SK-N-SH treated with all-trans-retinoic acid at 6 μM for 48 hours (cell line): ENCODE data around the gene PARP14.

Experiments
- ATAC-seq: fragments of 200-7000 bp; cut with Tn5 transposase; 3 replicates; pipeline ENCODE4 v1.9.1; 2020; ENCODE audit warnings: mild to moderate bottlenecking, moderate library complexity
- ARNTL ChIP-seq: fragments of 450-650 bp; formaldehyde crosslinking; IDR thresholded peaks from 2 replicates; pipeline ENCODE4 v1.5.0; 2020; ENCODE audit warnings: low read depth, mild to moderate bottlenecking, moderate library complexity, borderline replicate concordance
- BACH2 ChIP-seq: fragments of 250-450 bp; sonication (Bioruptor Pico); IDR thresholded peaks from 2 replicates; pipeline ENCODE4 v1.9.0; 2021; ENCODE audit warnings: mild to moderate bottlenecking, borderline replicate concordance
- CREB5 ChIP-seq: fragments of 250-450 bp; sonication (Bioruptor Pico); IDR thresholded peaks from 2 replicates; pipeline ENCODE4 v1.5.1; 2020; ENCODE audit warnings: low read depth, mild to moderate bottlenecking, moderate library complexity
- CSDC2 ChIP-seq: fragments of 250-450 bp; sonication (Bioruptor Pico); IDR thresholded peaks from 2 replicates; pipeline ENCODE4 v1.5.0; 2020; ENCODE audit warnings: mild to moderate bottlenecking, moderate library complexity
- CSRNP3 ChIP-seq: fragments of 250-450 bp; sonication (Bioruptor Pico); IDR thresholded peaks from 2 replicates; pipeline ENCODE4 v1.5.1; 2021; ENCODE audit warnings: mild to moderate bottlenecking, moderate library complexity
- ESRRG ChIP-seq: fragments of 250-450 bp; sonication (Bioruptor Pico); IDR thresholded peaks from 2 replicates; pipeline ENCODE4 v1.6.1; 2021; ENCODE audit warnings: mild to moderate bottlenecking
- GLIS3 ChIP-seq: fragments of 250-450 bp; sonication (Bioruptor Pico); IDR thresholded peaks from 2 replicates; pipeline ENCODE4 v1.5.0; 2020; ENCODE audit warnings: mild to moderate bottlenecking, moderate library complexity
- ISL1 ChIP-seq: fragments of 250-450 bp; sonication (Bioruptor Pico); IDR thresholded peaks from 2 replicates; pipeline ENCODE4 v2.1.2; 2022; ENCODE audit warnings: mild to moderate bottlenecking, moderate library complexity
- OSR1 ChIP-seq: fragments of 250-450 bp; sonication (Bioruptor Pico); IDR thresholded peaks from 2 replicates; pipeline ENCODE4 v1.8.0; 2022; ENCODE audit warnings: moderate library complexity, mild to moderate bottlenecking, inconsistent platforms
- POU6F1 ChIP-seq: fragments of 250-450 bp; sonication (Bioruptor Pico); IDR thresholded peaks from 2 replicates; pipeline ENCODE4 v1.8.0; 2021; ENCODE audit warnings: low read depth, mild to moderate bottlenecking, moderate library complexity, borderline replicate concordance
- PPARA ChIP-seq: fragments of 250-450 bp; sonication (Bioruptor Pico); IDR thresholded peaks from 2 replicates; pipeline ENCODE4 v1.5.0; 2020; ENCODE audit warnings: mild to moderate bottlenecking, borderline replicate concordance
- RARB ChIP-seq: fragments of 250-450 bp; sonication (Bioruptor Pico); IDR thresholded peaks from 2 replicates; pipeline ENCODE4 v1.8.0; 2021; ENCODE audit warnings: mild to moderate bottlenecking, moderate library complexity
- SNAI2 ChIP-seq: fragments of 250-450 bp; sonication (Bioruptor Pico); IDR thresholded peaks from 2 replicates; pipeline ENCODE4 v1.5.0; 2020; ENCODE audit warnings: mild to moderate bottlenecking, moderate library complexity
- TCF4 ChIP-seq: fragments of 250-450 bp; sonication (Bioruptor Pico); IDR thresholded peaks from 2 replicates; pipeline ENCODE4 v1.8.0; 2021; ENCODE audit warnings: mild to moderate bottlenecking, moderate library complexity, borderline replicate concordance
- TOX ChIP-seq: fragments of 250-450 bp; sonication (Bioruptor Pico); IDR thresholded peaks from 2 replicates; pipeline ENCODE4 v1.8.0; 2021; ENCODE audit warnings: mild to moderate bottlenecking, moderate library complexity, borderline replicate concordance
- TSHZ2 ChIP-seq: fragments of 250-450 bp; sonication (Bioruptor Pico); IDR thresholded peaks from 2 replicates; pipeline ENCODE4 v1.5.0; 2020; ENCODE audit warnings: mild to moderate bottlenecking, moderate library complexity
- ZC3H10 ChIP-seq: fragments of 250-450 bp; sonication (Bioruptor Pico); IDR thresholded peaks from 2 replicates; pipeline ENCODE4 v1.5.1; 2021; ENCODE audit warnings: mild to moderate bottlenecking, moderate library complexity
- ZFP3 ChIP-seq: fragments of 250-450 bp; sonication (Bioruptor Pico); IDR thresholded peaks from 2 replicates; pipeline ENCODE4 v1.5.0; 2020; ENCODE audit warnings: mild to moderate bottlenecking, moderate library complexity
- ZFP30 ChIP-seq: fragments of 450-650 bp; formaldehyde crosslinking; IDR thresholded peaks from 2 replicates; pipeline ENCODE4 v1.5.0; 2022; ENCODE audit warnings: mild to moderate bottlenecking, moderate library complexity
- ZNF565 ChIP-seq: fragments of 450-650 bp; formaldehyde crosslinking; conservative IDR thresholded peaks from 2 replicates; pipeline ENCODE4 v1.5.0; 2020; ENCODE audit warnings: low read depth, mild to moderate bottlenecking, moderate library complexity
- ZNF70 ChIP-seq: fragments of 450-650 bp; formaldehyde crosslinking; IDR thresholded peaks from 2 replicates; pipeline ENCODE4 v1.5.0; 2020; ENCODE audit warnings: mild to moderate bottlenecking, moderate library complexity
- ZNF8 ChIP-seq: fragments of 450-650 bp; formaldehyde crosslinking; IDR thresholded peaks from 2 replicates; pipeline ENCODE4 v1.5.0; 2020; ENCODE audit warnings: mild to moderate bottlenecking, moderate library complexity

PARP14 gene

GRCh38 chr3:122678506-122678905 is 2.1 kb upstream of the PARP14 start:
- no peak for TF ChIP-seq OSR1
- TF ChIP-seq BACH2 (CRISPR knock-in tag), result no peak
- TF ChIP-seq ZNF8 (CRISPR knock-in tag), result no peak
- no peak for TF ChIP-seq ZNF70 (CRISPR knock-in tag)
- no peak for TF ChIP-seq ZFP30 (CRISPR knock-in tag)
- TF ChIP-seq ZC3H10 (CRISPR knock-in tag), result no peak
- no peak for TF ChIP-seq PPARA
- ATAC-seq, result no peak

GRCh38 chr3:122679085-122679881 is 1.4 kb upstream of the PARP14 start:
- ATAC-seq, result peak; percentile 83
- TF ChIP-seq ZNF70 (CRISPR knock-in tag), result no peak
- TF ChIP-seq SNAI2 (CRISPR knock-in tag), result no peak
- no peak for TF ChIP-seq PPARA
- TF ChIP-seq CREB5 (CRISPR knock-in tag), result no peak
- TF ChIP-seq TOX (CRISPR knock-in tag), result no peak
- TF ChIP-seq OSR1, result no peak
- no peak for TF ChIP-seq ZNF8 (CRISPR knock-in tag)
- TF ChIP-seq ZFP3 (CRISPR knock-in tag), result no peak
- TF ChIP-seq ARNTL, result no peak
- no peak for TF ChIP-seq RARB
- TF ChIP-seq TCF4 (CRISPR knock-in tag), result no peak
- TF ChIP-seq TSHZ2 (CRISPR knock-in tag), result no peak
- TF ChIP-seq POU6F1, result no peak
- no peak for TF ChIP-seq ISL1
- TF ChIP-seq GLIS3 (CRISPR knock-in tag), result no peak

GRCh38 chr3:122679882-122680474 is 661 bp upstream of the PARP14 start:
- peak; percentile 19 for ATAC-seq
- TF ChIP-seq CSRNP3 (CRISPR knock-in tag), result no peak
- TF ChIP-seq TCF4 (CRISPR knock-in tag), result no peak
- no peak for TF ChIP-seq OSR1
- no peak for TF ChIP-seq ZNF8 (CRISPR knock-in tag)
- no peak for TF ChIP-seq CSDC2 (CRISPR knock-in tag)
- no peak for TF ChIP-seq ZFP30 (CRISPR knock-in tag)
- no peak for TF ChIP-seq TSHZ2 (CRISPR knock-in tag)
- no peak for TF ChIP-seq ZNF70 (CRISPR knock-in tag)
- no peak for TF ChIP-seq ARNTL
- TF ChIP-seq POU6F1, result no peak
- no peak for TF ChIP-seq PPARA
- no peak for TF ChIP-seq ESRRG (CRISPR knock-in tag)
- TF ChIP-seq ZNF565 (CRISPR knock-in tag), result no peak
- TF ChIP-seq BACH2 (CRISPR knock-in tag), result no peak
- TF ChIP-seq RARB, result no peak
- no peak for TF ChIP-seq ISL1
- TF ChIP-seq CREB5 (CRISPR knock-in tag), result no peak
- TF ChIP-seq TOX (CRISPR knock-in tag), result no peak
- no peak for TF ChIP-seq ZFP3 (CRISPR knock-in tag)
- TF ChIP-seq, all 23 proteins: peak for 0
